ENCODE measurements around the gene C22orf15.

DNA sequence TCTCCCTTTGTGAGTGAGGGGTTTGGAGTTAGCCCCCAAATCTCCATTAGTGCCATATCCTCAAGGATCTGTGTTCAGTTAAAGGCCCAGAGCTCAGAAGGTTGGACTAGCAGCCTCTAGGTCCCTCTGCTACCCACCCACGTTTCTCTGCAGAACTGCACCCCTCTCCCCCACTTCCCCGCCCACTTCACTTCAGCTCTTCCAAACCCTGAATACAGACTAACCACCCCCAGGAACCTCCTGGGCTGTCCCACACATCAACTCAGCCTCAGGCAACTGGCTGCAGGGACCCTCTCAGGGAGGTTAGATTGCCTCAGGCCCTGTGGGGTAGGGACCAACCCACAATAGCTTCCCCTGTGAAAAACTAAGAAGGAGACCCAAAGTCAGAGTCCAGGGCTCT, 9.4 kb upstream of the C22orf15 start:
- TF ChIP-seq, protein P1, sequence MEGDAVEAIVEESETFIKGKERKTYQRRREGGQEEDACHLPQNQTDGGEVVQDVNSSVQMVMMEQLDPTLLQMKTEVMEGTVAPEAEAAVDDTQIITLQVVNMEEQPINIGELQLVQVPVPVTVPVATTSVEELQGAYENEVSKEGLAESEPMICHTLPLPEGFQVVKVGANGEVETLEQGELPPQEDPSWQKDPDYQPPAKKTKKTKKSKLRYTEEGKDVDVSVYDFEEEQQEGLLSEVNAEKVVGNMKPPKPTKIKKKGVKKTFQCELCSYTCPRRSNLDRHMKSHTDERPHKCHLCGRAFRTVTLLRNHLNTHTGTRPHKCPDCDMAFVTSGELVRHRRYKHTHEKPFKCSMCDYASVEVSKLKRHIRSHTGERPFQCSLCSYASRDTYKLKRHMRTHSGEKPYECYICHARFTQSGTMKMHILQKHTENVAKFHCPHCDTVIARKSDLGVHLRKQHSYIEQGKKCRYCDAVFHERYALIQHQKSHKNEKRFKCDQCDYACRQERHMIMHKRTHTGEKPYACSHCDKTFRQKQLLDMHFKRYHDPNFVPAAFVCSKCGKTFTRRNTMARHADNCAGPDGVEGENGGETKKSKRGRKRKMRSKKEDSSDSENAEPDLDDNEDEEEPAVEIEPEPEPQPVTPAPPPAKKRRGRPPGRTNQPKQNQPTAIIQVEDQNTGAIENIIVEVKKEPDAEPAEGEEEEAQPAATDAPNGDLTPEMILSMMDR (IDR thresholded peaks at IDR 0.05 in 8 of 11, conservative IDR thresholded peaks at IDR 0.05 in 3 of 11): no peak
- TF ChIP-seq POLR2A (IDR thresholded peaks at IDR 0.05) (no peak), POLR2AphosphoS5 (IDR thresholded peaks at IDR 0.05) (no peak)
